HL-60 (cell line): ENCODE results near the gene CLCN3.

ENCODE experiments used
- DNase-seq, 2 experiments: peaks; one replicate each; pipeline ENCODE4 v3.0.0-alpha.2; 2010 to 2020; ENCODE audit warnings: low read depth in 1 of 2, low spot score in 1 of 2
- H3K27ac ChIP-seq: fragments of 250-450 bp; sonication (Bioruptor Pico); replicated peaks from 2 replicates; pipeline ENCODE4 v1.5.1; 2020; ENCODE audit warnings: mild to moderate bottlenecking, moderate library complexity
- H3K27me3 ChIP-seq: fragments of 250-450 bp; sonication (Bioruptor Pico); 2 replicates; pipeline ENCODE4 v1.5.1; 2021; ENCODE audit warnings: mild to moderate bottlenecking, moderate library complexity; ENCODE audit not compliant: insufficient read depth, poor library complexity, severe bottlenecking
- H3K4me3 ChIP-seq: replicated peaks from 2 replicates; pipeline ENCODE4 v1.5.1; 2011; ENCODE audit warnings: mild to moderate bottlenecking, control low read depth, low read length; ENCODE audit not compliant: insufficient read depth
- GABPA ChIP-seq: IDR thresholded peaks from 2 replicates; pipeline ENCODE4 v1.6.1; 2012; ENCODE audit warnings: low read depth
- POLR2AphosphoS5 ChIP-seq: IDR thresholded peaks from 2 replicates; pipeline ENCODE4 v1.6.1; 2012; ENCODE audit warnings: low read depth
- REST ChIP-seq: IDR thresholded peaks from 2 replicates; pipeline ENCODE4 v1.6.1; 2012; ENCODE audit warnings: low read depth; ENCODE audit not compliant: insufficient replicate concordance
- SPI1 ChIP-seq: IDR thresholded peaks from 2 replicates; pipeline ENCODE4 v1.6.1; 2012; ENCODE audit warnings: low read depth, mild to moderate bottlenecking, borderline replicate concordance
- TF ChIP-seq, protein P1 (sequence below): IDR thresholded peaks from one replicate; pipeline ENCODE4 v1.5.1; 2011; ENCODE audit warnings: low read length, control low read depth, inconsistent platforms; ENCODE audit not compliant: insufficient read depth

CLCN3 gene

DNA sequence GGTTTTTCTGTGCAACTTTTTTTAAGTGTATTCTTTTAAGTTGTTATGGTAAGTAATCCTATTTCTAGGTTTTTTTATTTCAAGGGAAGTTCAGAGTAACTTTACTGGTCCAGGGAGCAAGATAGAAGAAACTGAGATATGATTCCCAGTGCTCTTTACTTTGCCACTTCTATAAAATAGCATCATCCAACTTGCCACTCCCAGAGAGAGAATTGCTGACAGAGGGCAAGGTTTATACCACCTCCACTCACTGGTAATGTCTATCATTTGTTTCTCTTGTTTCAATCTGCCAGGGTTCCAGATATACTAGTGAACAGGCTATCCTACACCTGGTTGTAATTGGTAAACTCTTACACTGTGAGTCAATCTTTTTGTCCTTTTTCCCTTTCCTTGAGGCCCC lies 3.5 kb upstream of the CLCN3 start:
- H3K27me3 ChIP-seq, result no peaks in the 10 kb centered on the region

DNA sequence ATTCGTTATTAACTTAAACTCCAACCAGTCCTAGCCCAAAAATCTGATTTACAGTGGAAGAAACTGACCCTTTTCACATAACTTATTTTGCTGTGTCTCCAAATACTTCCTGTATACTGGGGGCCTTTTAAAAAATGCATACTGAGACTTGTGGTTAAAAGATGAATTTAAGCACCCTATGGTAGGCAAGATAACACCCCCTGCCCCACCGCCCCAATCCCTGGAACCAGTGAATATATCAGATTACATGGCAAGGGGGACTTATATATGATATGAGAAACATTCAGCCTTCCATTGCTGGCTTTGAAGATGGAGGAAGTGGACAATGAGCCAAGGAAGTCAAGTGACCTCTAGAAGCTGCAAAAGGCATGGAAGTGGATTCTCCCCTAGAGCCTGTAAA lies 3.1 kb upstream of the CLCN3 start:
- no peak for TF ChIP-seq SPI1
- no peak for TF ChIP-seq POLR2AphosphoS5
- Histone ChIP-seq H3K4me3 (no peak overlapping the region), H3K27me3 (no peaks in the 10 kb centered on the region), H3K27ac (no peak overlapping the region)
- DNase-seq, result no peak

More for the DNA sequence above, 3.5 kb upstream of the CLCN3 start:
- DNase-seq, result no peak
- TF ChIP-seq SPI1 (no peak), POLR2AphosphoS5 (no peak), GABPA (no peak), REST (no peak)
- TF ChIP-seq, protein P1, sequence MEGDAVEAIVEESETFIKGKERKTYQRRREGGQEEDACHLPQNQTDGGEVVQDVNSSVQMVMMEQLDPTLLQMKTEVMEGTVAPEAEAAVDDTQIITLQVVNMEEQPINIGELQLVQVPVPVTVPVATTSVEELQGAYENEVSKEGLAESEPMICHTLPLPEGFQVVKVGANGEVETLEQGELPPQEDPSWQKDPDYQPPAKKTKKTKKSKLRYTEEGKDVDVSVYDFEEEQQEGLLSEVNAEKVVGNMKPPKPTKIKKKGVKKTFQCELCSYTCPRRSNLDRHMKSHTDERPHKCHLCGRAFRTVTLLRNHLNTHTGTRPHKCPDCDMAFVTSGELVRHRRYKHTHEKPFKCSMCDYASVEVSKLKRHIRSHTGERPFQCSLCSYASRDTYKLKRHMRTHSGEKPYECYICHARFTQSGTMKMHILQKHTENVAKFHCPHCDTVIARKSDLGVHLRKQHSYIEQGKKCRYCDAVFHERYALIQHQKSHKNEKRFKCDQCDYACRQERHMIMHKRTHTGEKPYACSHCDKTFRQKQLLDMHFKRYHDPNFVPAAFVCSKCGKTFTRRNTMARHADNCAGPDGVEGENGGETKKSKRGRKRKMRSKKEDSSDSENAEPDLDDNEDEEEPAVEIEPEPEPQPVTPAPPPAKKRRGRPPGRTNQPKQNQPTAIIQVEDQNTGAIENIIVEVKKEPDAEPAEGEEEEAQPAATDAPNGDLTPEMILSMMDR, result no peak
- no peak overlapping the region for H3K27ac ChIP-seq
- H3K4me3 ChIP-seq, result no peak overlapping the region

- Histone ChIP-seq H3K4me3 (no peak overlapping the region), H3K27ac (no peak overlapping the region), H3K27me3 (no peaks in the 10 kb centered on the region)
- TF ChIP-seq, protein P1, result no peak
- TF ChIP-seq REST (no peak), SPI1 (no peak), GABPA (no peak), POLR2AphosphoS5 (no peak)
- DNase-seq, result no peak
Observed at GRCh38 chr4:169618286-169618685, 2.1 kb upstream of the CLCN3 start.

DNA sequence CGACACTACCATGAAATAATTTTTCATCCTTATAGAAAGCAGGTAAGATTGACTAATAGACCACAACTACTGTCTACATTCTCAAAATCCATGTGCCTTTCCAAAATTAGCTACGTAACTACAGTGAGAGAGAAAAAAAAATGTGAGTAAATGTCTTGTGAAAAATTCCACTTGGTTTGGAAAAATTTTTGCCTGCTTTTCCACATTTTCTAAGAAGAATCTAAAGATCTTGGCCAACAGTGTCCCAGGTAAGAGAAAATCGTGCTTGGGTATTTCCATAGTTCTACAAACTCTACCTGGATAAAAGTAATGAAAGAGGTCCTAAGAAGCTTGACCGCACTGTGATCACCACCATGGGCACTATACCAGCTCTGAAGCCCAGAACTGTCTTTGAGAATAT lies 1.4 kb upstream of the CLCN3 start:
- Histone ChIP-seq H3K27ac (peak overlapping the region; percentile 83; the same call in 1 of the 2 replicates), H3K4me3 (peak overlapping the region; percentile 89)

More for the DNA sequence above, 1.4 kb upstream of the CLCN3 start:
- DNase-seq, result no peak
- H3K27me3 ChIP-seq, result no peaks in the 10 kb centered on the region
- TF ChIP-seq POLR2AphosphoS5 (no peak), GABPA (no peak), SPI1 (no peak), REST (no peak)
- TF ChIP-seq, protein P1, result no peak
